NCI-H82 (cell line): ENCODE measurements around the gene KBTBD7.

Experiments used
- DNase-seq: peaks from one replicate; lab custom pipeline; 2025; lab: John Stamatoyannopoulos, UW

KBTBD7 gene

DNA sequence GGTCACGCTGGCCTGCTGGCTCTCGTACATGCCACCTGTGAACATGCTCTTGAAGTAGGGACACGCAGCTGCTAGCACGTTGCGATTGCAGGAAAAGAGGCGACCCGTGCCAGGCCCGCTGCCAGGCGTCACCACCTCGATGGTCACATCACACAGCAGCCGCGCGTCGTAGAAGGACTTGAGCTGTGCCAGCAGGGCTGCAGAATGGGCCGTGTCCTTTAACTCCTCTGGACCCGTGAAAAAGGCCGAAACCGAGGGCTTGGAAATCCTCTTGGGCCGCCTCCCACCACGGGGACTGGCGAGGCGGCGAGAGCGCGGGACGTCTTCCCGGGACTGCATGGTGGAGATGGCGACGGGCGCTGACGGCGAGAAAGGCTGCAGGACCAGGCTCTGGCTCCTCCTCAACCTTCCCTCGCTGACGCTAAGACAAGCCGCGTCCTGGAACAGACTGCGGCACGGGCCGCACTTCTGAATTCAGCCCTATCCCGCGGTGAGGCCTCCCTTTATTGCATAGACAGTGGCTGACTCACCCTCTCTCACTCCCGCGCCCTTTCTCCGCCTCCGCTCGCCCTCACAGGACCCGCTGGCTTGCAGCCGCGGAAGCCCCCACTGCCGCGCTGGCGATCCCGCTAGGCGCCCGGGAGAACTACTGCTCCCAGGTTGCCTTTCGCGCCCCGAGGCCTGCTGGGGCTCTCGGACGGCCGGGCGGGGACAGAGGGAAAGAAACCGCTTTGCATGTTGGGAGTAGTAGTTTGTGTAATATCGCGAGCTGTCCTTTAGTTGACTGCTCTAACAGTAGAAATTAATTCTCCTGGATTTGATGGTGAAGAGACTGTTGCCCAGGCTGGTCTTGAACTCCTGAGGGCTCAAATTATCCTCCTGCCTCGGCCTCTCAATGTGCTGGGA lies at the start of gene KBTBD7:
Gene KBTBD7, minus strand, starts transcription at position 651 of the 906 bp plus-strand sequence. Its CDS starts 312 bp downstream, at position 339.
- peak; percentile 98 for DNase-seq

GRCh38 chr13:41241626-41242025 lies 47.3 kb upstream of the KBTBD7 start:
- no peak for DNase-seq

DNA sequence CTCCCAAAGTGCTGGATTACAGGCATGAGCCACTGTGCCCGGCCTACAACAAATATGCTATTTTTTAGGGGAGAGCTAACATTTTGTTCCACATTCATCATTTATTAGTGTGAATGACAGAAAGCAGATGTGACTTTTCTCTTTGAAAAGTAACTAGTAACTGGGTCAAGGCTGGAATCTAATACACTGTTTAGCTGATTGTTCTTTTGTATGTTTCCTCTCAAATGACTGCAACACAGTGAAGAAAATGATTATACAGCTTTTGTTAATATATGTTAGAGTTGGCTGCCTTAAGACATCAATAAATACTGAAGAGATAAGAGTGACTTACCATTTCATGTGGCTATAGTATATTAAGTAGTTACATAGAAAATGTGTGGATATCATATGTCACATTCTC lies 42.0 kb upstream of the KBTBD7 start:
- no peak for DNase-seq

- DNase-seq, result no peak
These were observed 38.5 kb upstream of the KBTBD7 start for GRCh38 chr13:41232578-41233480.

GRCh38 chr13:41231786-41232185 lies 37.4 kb upstream of the KBTBD7 start:
- DNase-seq, result no peak

GRCh38 chr13:41231025-41231677 lies 36.8 kb upstream of the KBTBD7 start:
- DNase-seq, result peak; percentile 29

- no peak for DNase-seq
These were observed 35.0 kb upstream of the KBTBD7 start for GRCh38 chr13:41229356-41229755.

GRCh38 chr13:41224113-41225110 lies 30.0 kb upstream of the KBTBD7 start:
- DNase-seq, result no peak

DNA sequence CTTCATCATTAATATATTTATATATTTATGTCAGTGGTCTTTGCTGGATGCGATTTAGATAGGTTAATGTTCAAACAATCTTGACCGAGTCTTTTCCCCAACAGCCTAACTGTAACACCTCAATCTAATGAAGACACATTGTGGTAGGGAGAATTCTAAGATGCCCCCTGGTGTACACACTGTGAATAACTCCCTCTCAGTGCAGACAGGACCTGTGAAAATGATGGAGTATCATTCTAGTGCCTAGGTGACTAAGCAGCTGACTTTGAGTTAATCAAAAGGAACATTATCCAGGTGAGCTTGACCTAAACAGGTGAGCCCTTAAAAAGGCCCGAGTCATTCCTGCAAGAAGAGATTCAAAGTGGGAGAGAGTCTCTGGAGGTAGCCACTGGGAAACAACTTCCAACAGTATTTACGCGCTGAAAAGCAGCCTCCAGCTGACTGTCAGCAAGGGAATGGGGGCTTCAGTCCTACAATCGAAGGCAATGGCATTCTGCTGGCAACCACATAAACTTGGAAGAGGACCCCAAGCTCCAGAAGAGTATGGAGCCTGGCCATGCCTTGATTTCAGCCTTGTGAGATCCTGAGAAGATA lies 28.0 kb upstream of the KBTBD7 start:
- peak; percentile 82 for DNase-seq

- DNase-seq, result no peak
These were observed 26.0 kb upstream of the KBTBD7 start for GRCh38 chr13:41220401-41220800.

GRCh38 chr13:41216160-41216559 lies 21.8 kb upstream of the KBTBD7 start:
- no peak for DNase-seq

DNA sequence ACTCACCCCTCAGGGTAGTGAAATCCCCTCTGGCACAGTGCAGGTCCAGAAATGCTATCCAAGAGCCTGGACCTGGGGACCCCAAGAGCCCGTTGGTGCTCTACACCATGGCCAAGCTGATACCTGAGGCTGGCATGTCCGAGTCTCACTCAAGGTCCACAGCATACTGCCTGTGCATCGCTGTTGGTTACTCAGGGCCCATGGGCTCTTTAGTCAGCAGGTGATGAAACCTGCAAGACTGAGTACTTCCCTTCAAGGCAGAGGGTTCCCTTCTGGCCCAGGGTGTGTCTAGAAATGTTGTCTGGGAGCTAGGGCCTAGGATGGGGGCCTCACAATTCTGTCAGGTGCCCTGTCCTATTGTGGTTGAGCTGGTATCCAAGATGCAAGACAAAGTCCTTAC lies 19.6 kb upstream of the KBTBD7 start:
- DNase-seq, result no peak

- DNase-seq, result no peak
These were observed 18.9 kb upstream of the KBTBD7 start for GRCh38 chr13:41213316-41213715.

DNA sequence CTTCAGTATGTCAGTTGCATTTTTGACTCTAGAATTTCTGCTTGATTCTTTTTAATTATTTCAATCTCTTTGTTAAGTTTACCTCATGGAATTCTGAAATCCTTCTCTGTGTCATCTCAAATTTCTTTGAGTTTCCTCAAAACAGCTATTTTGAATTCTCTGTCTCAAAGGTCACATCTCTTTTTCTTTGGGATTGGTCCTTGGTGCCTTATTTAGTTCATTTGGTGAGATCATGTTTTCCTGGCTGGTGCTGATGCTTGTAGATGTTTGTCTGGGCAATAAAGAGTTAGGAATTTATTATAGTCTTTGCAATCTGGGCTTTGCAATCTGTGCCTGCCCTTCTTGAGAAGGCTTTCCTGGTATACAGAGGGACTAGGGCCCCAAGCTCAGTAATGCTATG lies 18.5 kb upstream of the KBTBD7 start:
- DNase-seq, result no peak

GRCh38 chr13:41211062-41211461 lies 16.7 kb upstream of the KBTBD7 start:
- no peak for DNase-seq

DNA sequence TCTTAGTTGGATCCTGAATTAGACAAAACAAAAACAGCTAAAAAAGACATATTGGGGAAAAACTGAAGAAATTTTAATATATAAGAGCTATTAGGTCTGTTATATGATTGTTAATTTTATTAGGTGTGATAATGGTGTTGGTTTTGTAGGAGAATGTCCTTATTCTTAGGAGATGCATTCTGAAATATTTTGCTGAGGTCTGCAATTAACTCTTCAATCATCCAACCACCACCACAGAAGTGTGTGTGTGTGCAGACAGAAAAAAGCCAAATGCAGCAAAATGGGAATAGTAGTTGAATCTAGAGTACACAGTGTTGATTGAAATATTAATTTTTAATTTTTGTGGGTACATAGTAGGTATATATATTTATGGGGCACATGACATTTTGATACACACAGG lies 12.1 kb upstream of the KBTBD7 start:
- DNase-seq, result no peak

DNA sequence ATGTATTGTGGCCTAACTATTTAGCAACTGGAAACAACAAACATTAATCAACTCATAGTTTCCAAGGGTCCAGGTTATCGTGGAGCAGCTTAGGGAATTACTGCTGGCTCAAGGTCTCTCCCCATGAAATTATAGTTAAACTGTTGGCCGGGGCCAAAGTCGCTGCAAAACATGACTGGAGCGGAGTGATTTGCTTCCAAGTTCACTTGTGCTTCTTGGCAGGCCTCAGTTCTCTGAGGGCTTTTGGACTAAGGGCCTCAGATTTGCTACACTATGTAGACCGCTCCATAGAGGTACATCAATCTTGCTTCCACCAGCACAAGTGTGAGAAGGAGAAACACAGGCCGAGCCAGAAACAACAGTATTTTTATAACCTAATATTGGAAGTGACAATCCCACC lies 9.4 kb upstream of the KBTBD7 start:
- no peak for DNase-seq

DNA sequence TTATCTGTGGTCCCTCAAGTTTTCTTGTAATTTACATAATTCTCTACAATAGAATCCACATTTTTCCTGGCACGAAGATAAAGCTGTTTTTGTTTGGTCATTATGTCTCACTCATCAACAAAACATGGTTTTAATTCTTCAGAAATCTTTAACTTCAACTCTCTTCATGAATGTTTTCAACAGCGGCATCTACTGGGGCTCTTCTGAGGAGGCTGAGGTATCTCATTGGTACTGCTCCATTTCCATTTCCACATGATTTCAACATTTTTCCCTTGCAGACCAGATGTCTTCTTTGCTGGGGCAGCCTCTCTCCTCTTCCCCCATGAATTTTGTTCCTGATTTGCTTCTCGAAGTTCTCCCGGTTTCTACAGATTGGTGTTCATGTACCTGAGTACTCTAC lies 5.8 kb upstream of the KBTBD7 start:
- no peak for DNase-seq

GRCh38 chr13:41199526-41199925 lies 5.2 kb upstream of the KBTBD7 start:
- DNase-seq, result no peak

DNA sequence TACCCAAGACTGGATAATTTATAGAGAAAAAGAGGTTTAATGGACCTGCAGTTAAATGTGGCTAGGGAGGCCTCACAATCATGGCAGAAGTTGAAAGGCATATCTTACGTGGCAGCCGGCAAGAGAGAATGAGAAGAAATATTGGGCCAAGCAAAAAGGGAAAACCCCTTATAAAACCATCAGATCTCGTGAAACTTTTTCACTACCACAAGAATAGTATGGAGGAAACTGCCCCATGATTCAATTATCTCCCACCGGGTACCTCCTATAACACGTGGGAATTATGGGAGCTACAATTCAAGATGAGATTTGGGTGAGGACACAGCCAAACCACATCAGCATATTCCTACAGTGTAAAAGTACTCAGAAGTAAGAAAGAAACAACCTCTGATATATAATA lies 4.7 kb upstream of the KBTBD7 start:
- DNase-seq, result no peak

DNA sequence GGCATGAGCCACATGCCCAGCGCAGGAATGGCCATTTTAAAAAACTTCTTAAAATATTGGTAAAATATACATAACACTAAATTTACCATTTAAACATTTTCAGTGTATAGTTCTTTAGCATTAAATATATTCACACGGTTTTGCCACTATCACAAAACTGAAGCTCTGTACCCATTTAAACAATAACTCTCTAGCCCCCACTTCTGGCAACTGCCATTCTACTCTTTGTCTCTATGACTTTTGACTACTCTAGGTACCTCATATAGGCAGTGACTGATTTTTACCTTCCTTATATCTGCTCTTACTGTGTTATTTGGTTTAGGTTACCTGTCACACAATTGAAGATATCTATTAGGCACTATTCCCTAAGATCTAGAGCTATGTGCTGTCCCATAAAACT lies 2.3 kb upstream of the KBTBD7 start:
- DNase-seq, result peak; percentile 10
